Type B pancreatic cell (in vitro differentiated cells): ENCODE results near the gene CST6. TPM values are rescaled to one million over a fixed set of nuclear protein-coding genes. Genes with fewer than 3 reads are reported as not detected.

Experiments
- DNase-seq: peaks from one replicate; pipeline ENCODE4 v3.0.0; 2021; ENCODE audit warnings: mixed read lengths; ENCODE audit not compliant: unreplicated experiment; ENCODE audit errors: extremely low spot score
- H3K27ac Mint-ChIP-seq: 2 replicates; pipeline ENCODE4 v1.8.0; 2021; ENCODE audit warnings: mild to moderate bottlenecking, mixed read lengths
- H3K27me3 Mint-ChIP-seq: 2 replicates; pipeline ENCODE4 v1.8.0; 2021; ENCODE audit warnings: mixed read lengths
- H3K36me3 Mint-ChIP-seq: 2 replicates; pipeline ENCODE4 v1.8.0; 2021; ENCODE audit warnings: mixed read lengths
- H3K4me1 Mint-ChIP-seq: one replicate; pipeline ENCODE4 v1.8.0; 2021; ENCODE audit warnings: mixed read lengths; ENCODE audit not compliant: unreplicated experiment
- H3K4me3 Mint-ChIP-seq: 2 replicates; pipeline ENCODE4 v1.8.0; 2021; ENCODE audit warnings: mild to moderate bottlenecking, mixed read lengths
- H3K9me3 Mint-ChIP-seq: 2 replicates; pipeline ENCODE4 v1.8.0; 2021; ENCODE audit warnings: mixed read lengths
- CTCF ChIP-seq: fragments of 200-600 bp; sonication (generic); conservative IDR thresholded peaks from 2 replicates; pipeline ENCODE4 v1.5.0; 2021; ENCODE audit warnings: antibody characterized with exemption, mild to moderate bottlenecking
- total RNA-seq: library from RNA; stranded (reverse); gene quantifications from 2 replicates; pipeline ENCODE4 v1.2.1, GENCODE V29; 2021; ENCODE audit warnings: low replicate concordance

CST6 gene
- total RNA-seq, 1 donor from 2014 or later: not detected

- H3K36me3 Mint-ChIP-seq: no peaks in the 10 kb centered on the region
- no peaks in the 10 kb centered on the region for H3K4me1 Mint-ChIP-seq
- peaks cover 4% of the 10 kb centered on the region for H3K27me3 Mint-ChIP-seq
- H3K4me3 Mint-ChIP-seq: no peak overlapping the region
- H3K9me3 Mint-ChIP-seq: no peaks in the 10 kb centered on the region
- H3K27ac Mint-ChIP-seq: no peak overlapping the region
- no peak for TF ChIP-seq CTCF
- DNase-seq: no peak
Measured at GRCh38 chr11:66015454-66015881, 3.7 kb downstream of the CST6 start.

GRCh38 chr11:66015936-66016792 is 4.4 kb downstream of the CST6 start:
- H3K36me3 Mint-ChIP-seq: no peaks in the 10 kb centered on the region
- no peak for DNase-seq
- no peaks in the 10 kb centered on the region for H3K4me1 Mint-ChIP-seq
- peaks cover 3% of the 10 kb centered on the region for H3K27me3 Mint-ChIP-seq
- TF ChIP-seq CTCF: no peak
- no peaks in the 10 kb centered on the region for H3K9me3 Mint-ChIP-seq
- no peak overlapping the region for H3K4me3 Mint-ChIP-seq
- H3K27ac Mint-ChIP-seq: no peak overlapping the region

- DNase-seq: no peak
- no peak overlapping the region for H3K27ac Mint-ChIP-seq
- H3K4me1 Mint-ChIP-seq: no peaks in the 10 kb centered on the region
- H3K27me3 Mint-ChIP-seq: no peaks in the 10 kb centered on the region
- no peaks in the 10 kb centered on the region for H3K9me3 Mint-ChIP-seq
- no peaks in the 10 kb centered on the region for H3K36me3 Mint-ChIP-seq
- no peak for TF ChIP-seq CTCF
- no peak overlapping the region for H3K4me3 Mint-ChIP-seq
Measured at GRCh38 chr11:66016793-66017177, 5.0 kb downstream of the CST6 start.

GRCh38 chr11:66017321-66017720 is 5.5 kb downstream of the CST6 start:
- TF ChIP-seq CTCF: no peak
- Mint-ChIP-seq H3K27ac (no peak overlapping the region), H3K27me3 (no peaks in the 10 kb centered on the region), H3K4me1 (no peaks in the 10 kb centered on the region), H3K4me3 (no peak overlapping the region), H3K36me3 (no peaks in the 10 kb centered on the region), H3K9me3 (no peaks in the 10 kb centered on the region)
- DNase-seq: no peak

- no peaks in the 10 kb centered on the region for H3K36me3 Mint-ChIP-seq
- H3K27ac Mint-ChIP-seq: no peak overlapping the region
- no peak for DNase-seq
- no peak overlapping the region for H3K4me3 Mint-ChIP-seq
- TF ChIP-seq CTCF: no peak
- peaks cover 15% of the 10 kb centered on the region for H3K27me3 Mint-ChIP-seq
- no peaks in the 10 kb centered on the region for H3K4me1 Mint-ChIP-seq
- no peaks in the 10 kb centered on the region for H3K9me3 Mint-ChIP-seq
Measured at GRCh38 chr11:66020212-66020611, 8.4 kb downstream of the CST6 start.
